ENCODE results near the gene ADCY1.

ADCY1 gene

DNA sequence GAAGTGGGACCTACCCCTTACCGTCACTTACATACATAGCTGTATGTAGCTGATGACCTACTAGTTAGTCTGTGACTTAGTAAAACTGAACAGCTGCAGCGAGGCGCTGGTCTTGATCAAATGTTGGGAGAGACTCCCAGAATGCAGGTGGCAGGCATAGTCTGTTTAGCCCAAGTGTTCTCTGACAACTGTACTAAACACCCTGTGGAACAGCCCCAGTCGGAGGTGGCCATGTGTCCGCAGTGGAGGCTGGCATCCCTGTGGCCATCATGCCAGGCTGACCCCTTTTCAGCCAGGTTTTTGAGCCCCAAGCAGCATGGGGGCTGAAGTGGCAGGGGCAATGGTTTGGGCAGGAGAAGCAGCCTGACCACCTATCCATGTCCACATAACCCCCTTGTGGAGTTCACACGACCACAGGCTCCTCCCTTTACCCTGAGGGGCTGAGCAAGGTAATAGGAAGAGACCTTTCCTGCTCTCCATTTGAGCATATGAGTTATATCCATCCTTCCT is 7.2 kb downstream of the ADCY1 start:
- TF ChIP-seq, protein P1, sequence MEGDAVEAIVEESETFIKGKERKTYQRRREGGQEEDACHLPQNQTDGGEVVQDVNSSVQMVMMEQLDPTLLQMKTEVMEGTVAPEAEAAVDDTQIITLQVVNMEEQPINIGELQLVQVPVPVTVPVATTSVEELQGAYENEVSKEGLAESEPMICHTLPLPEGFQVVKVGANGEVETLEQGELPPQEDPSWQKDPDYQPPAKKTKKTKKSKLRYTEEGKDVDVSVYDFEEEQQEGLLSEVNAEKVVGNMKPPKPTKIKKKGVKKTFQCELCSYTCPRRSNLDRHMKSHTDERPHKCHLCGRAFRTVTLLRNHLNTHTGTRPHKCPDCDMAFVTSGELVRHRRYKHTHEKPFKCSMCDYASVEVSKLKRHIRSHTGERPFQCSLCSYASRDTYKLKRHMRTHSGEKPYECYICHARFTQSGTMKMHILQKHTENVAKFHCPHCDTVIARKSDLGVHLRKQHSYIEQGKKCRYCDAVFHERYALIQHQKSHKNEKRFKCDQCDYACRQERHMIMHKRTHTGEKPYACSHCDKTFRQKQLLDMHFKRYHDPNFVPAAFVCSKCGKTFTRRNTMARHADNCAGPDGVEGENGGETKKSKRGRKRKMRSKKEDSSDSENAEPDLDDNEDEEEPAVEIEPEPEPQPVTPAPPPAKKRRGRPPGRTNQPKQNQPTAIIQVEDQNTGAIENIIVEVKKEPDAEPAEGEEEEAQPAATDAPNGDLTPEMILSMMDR (IDR thresholded peaks at IDR 0.05; ENCODE audit: low read length): no peak
- TF ChIP-seq EZH2 (optimal IDR thresholded peaks at IDR 0.05; ENCODE audit: low read depth, low read length) (no peak), EZH2phosphoT487 (IDR thresholded peaks at IDR 0.05; ENCODE audit: low read length) (no peak)
- Histone ChIP-seq H3K4me2 (ENCODE audit: low read depth, low read length) (no peak overlapping the region), H3K79me2 (ENCODE audit: low read length) (no peaks in the 10 kb centered on the region), H4K20me1 (ENCODE audit: insufficient read depth, low read length) (no peaks in the 10 kb centered on the region), H3K36me3 (replicated peaks; ENCODE audit: insufficient read depth, low read length) (no peaks in the 10 kb centered on the region), H3K9ac (ENCODE audit: low read length) (no peak overlapping the region), H3K4me3 (ENCODE audit: low read length) (no peak overlapping the region), H3K4me1 (ENCODE audit: low read length) (no peaks in the 10 kb centered on the region), H3K27ac (ENCODE audit: low read length) (no peak overlapping the region), H2AFZ (ENCODE audit: low read length) (no peak overlapping the region), H3F3A (ENCODE audit: insufficient read depth, low read length) (no peaks in the 10 kb centered on the region), H3K27me3 (replicated peaks; ENCODE audit: insufficient read depth, low read length) (no peaks in the 10 kb centered on the region), H3K9me2 (replicated peaks; ENCODE audit: insufficient read depth, low read length) (no peaks in the 10 kb centered on the region), H3K9me3 (replicated peaks; ENCODE audit: insufficient read depth, low read length) (no peaks in the 10 kb centered on the region)
- no peak for DNase-seq

DNA sequence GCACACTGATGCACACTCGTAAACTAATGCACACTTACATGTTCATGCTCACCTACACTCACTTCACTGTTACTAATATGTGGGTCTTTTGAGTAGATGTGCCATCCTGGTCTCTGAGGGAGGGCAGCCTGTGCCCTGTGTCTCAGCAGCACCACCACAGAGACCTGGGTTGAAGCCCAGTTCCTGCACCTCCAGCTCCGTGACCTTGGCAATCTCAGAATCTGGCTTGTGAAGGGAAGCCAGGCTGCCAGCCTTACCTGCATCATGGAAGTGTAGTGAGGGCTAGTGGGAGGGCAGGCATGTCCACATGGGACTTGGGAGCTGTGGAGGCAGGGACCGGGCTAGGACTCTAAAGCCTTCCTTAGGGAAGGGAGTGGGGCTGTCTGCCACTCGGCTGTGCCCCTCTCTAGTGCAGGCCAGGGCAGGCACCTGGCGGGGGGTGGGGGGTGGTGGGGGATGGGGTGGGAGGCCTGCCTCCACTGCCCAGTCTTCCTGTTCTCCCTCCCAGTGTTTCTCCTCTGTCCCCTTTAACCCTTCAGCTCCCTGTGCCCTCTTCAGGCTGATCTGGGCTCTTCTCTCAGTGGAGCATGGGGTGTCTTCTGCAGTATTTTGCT is 8.1 kb downstream of the ADCY1 start:
- H3K9ac ChIP-seq (ENCODE audit: low read length): no peak overlapping the region
- no peak overlapping the region for H3K4me2 ChIP-seq (ENCODE audit: low read depth, low read length)
- no peaks in the 10 kb centered on the region for H3K9me3 ChIP-seq (replicated peaks; ENCODE audit: insufficient read depth, low read length)
- no peaks in the 10 kb centered on the region for H3K36me3 ChIP-seq (replicated peaks; ENCODE audit: insufficient read depth, low read length)
- no peaks in the 10 kb centered on the region for H3F3A ChIP-seq (ENCODE audit: insufficient read depth, low read length)
- DNase-seq: no peak
- H3K27ac ChIP-seq (ENCODE audit: low read length): no peak overlapping the region
- no peaks in the 10 kb centered on the region for H4K20me1 ChIP-seq (ENCODE audit: insufficient read depth, low read length)
- H3K4me3 ChIP-seq (ENCODE audit: low read length): no peak overlapping the region
- H3K27me3 ChIP-seq (replicated peaks; ENCODE audit: insufficient read depth, low read length): no peaks in the 10 kb centered on the region
- no peaks in the 10 kb centered on the region for H3K4me1 ChIP-seq (ENCODE audit: low read length)
- no peaks in the 10 kb centered on the region for H3K9me2 ChIP-seq (replicated peaks; ENCODE audit: insufficient read depth, low read length)
- H2AFZ ChIP-seq (ENCODE audit: low read length): no peak overlapping the region
- no peaks in the 10 kb centered on the region for H3K79me2 ChIP-seq (ENCODE audit: low read length)
- TF ChIP-seq EZH2phosphoT487 (IDR thresholded peaks at IDR 0.05; ENCODE audit: low read length) (no peak), EZH2 (optimal IDR thresholded peaks at IDR 0.05; ENCODE audit: low read depth, low read length) (no peak)
- TF ChIP-seq, protein P1 (IDR thresholded peaks at IDR 0.05; ENCODE audit: low read length): no peak

DNA sequence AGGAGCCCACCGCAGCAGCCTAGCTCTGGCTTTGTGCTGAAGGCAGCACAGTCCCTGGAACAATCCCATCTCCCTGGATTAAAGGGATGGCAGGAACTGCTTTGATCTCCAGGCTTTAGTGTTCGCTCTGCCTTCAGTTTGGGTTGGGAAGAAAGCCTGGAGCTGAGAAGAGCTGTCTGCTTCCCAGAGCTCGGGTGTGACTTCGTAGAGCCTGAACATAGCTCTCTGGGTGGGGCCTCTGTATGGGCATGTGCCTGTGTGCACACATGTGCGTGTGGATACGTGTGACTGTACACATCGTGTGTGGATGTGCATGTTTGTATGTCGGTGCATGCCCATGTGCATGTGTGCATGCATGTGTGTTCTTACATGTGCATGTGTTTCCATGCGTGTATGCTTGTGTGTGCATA is 8.7 kb downstream of the ADCY1 start:
- Histone ChIP-seq H3F3A (ENCODE audit: insufficient read depth, low read length) (no peaks in the 10 kb centered on the region), H3K27ac (ENCODE audit: low read length) (no peak overlapping the region), H3K79me2 (ENCODE audit: low read length) (no peaks in the 10 kb centered on the region), H3K27me3 (replicated peaks; ENCODE audit: insufficient read depth, low read length) (no peaks in the 10 kb centered on the region), H3K9me3 (replicated peaks; ENCODE audit: insufficient read depth, low read length) (no peaks in the 10 kb centered on the region), H3K4me3 (ENCODE audit: low read length) (no peak overlapping the region), H4K20me1 (ENCODE audit: insufficient read depth, low read length) (no peaks in the 10 kb centered on the region), H3K9ac (ENCODE audit: low read length) (no peak overlapping the region), H3K4me1 (ENCODE audit: low read length) (no peaks in the 10 kb centered on the region), H3K36me3 (replicated peaks; ENCODE audit: insufficient read depth, low read length) (no peaks in the 10 kb centered on the region), H3K9me2 (replicated peaks; ENCODE audit: insufficient read depth, low read length) (no peaks in the 10 kb centered on the region), H3K4me2 (ENCODE audit: low read depth, low read length) (no peak overlapping the region), H2AFZ (ENCODE audit: low read length) (no peak overlapping the region)
- no peak for DNase-seq
- TF ChIP-seq, protein P1 (IDR thresholded peaks at IDR 0.05; ENCODE audit: low read length): no peak
- TF ChIP-seq EZH2phosphoT487 (IDR thresholded peaks at IDR 0.05; ENCODE audit: low read length) (no peak), EZH2 (optimal IDR thresholded peaks at IDR 0.05; ENCODE audit: low read depth, low read length) (no peak)
